ENCODE results near the gene BANP.
"Not testable (repeated sequence)": the region's sequence is repeated elsewhere in the genome, so short reads cannot be mapped to it uniquely, and the experiment has no call there.

Gene BANP

DNA sequence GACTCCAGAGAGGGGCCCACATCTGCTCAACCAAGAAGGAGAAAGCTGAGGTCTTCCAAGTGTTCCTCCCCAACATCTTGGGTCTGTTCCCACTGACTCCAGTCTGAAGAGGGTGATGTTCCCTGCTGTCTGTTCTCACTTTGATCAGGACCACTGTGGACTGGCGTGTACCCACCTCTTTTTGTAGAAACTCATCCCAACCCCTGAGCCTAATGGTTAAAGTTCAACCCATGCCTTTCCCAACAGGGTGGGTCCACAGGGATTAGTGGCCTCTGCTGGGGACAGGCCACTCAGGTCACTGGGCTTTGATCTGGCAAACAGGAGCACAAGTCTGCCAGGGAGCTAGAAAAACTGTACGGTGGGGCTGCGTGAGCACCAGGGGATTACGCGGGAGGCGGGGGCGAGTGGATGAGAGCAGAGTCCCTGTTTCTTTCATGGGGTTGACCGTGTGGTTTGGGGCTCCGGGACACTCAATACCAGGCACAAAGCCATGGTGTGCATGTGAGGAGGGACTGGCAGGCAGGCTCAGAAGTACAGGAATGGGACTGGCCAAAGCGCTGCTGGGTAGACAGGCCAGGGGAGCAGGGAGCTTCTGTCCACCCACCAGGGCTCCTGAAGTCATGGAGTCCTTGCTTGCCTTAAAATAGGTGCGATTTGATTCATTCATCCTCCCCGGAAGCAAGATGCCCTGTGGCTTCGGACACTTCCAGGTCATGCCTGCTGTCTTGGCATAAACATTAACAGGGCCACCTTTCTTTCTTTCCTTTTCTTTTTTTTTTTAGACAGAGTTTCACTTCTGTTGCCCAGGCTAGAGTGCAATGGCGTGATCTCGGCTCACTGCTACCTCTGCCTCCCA lies 14.6 kb upstream of the BANP start, which contains the start of gene CA5A:
TSS of gene CA5A (minus strand) at position 155 of the 856 bp plus-strand sequence. CDS start at position 76, 79 bp downstream.
- Histone ChIP-seq H3K4me3 (ENCODE audit: low read depth, low read length) (no peak within 1 kb of the TSS), H3K27me3 (replicated peaks) (no peaks in the 10 kb centered on the region), H3K27ac (no peak within 1 kb of the TSS), H3K36me3 (replicated peaks) (no peaks in the 10 kb centered on the region)
- DNase-seq, result no peak
- in situ Hi-C loops (cut with HindIII; ENCODE audit: low pct_ligation_motif_present, low sequenced_read_pairs), result no loop called here
- TF ChIP-seq, protein P1, sequence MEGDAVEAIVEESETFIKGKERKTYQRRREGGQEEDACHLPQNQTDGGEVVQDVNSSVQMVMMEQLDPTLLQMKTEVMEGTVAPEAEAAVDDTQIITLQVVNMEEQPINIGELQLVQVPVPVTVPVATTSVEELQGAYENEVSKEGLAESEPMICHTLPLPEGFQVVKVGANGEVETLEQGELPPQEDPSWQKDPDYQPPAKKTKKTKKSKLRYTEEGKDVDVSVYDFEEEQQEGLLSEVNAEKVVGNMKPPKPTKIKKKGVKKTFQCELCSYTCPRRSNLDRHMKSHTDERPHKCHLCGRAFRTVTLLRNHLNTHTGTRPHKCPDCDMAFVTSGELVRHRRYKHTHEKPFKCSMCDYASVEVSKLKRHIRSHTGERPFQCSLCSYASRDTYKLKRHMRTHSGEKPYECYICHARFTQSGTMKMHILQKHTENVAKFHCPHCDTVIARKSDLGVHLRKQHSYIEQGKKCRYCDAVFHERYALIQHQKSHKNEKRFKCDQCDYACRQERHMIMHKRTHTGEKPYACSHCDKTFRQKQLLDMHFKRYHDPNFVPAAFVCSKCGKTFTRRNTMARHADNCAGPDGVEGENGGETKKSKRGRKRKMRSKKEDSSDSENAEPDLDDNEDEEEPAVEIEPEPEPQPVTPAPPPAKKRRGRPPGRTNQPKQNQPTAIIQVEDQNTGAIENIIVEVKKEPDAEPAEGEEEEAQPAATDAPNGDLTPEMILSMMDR (IDR thresholded peaks at IDR 0.05; ENCODE audit: low read depth, low read length, missing control alignments), result no peak

DNA sequence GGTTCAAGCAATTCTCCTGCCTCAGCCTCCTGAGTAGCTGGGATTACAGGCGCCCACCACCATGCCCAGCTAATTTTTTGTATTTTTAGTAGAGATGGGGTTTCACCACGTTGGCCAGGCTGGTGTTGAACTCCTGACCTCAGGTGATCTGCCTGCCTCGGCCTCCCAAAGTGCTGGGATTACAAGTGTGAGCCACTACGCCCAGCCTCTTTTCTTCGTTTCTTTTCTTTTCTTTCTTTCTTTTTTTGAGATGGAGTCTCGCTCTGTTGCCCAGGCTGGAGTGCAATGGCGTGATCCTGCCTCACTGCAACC lies 14.0 kb upstream of the BANP start:
- in situ Hi-C loops (cut with HindIII; ENCODE audit: low pct_ligation_motif_present, low sequenced_read_pairs); H3K27me3 ChIP-seq (replicated peaks); H3K36me3 ChIP-seq (replicated peaks); DNase-seq; H3K27ac ChIP-seq; H3K4me3 ChIP-seq (ENCODE audit: low read depth, low read length): not testable (repeated sequence)

DNA sequence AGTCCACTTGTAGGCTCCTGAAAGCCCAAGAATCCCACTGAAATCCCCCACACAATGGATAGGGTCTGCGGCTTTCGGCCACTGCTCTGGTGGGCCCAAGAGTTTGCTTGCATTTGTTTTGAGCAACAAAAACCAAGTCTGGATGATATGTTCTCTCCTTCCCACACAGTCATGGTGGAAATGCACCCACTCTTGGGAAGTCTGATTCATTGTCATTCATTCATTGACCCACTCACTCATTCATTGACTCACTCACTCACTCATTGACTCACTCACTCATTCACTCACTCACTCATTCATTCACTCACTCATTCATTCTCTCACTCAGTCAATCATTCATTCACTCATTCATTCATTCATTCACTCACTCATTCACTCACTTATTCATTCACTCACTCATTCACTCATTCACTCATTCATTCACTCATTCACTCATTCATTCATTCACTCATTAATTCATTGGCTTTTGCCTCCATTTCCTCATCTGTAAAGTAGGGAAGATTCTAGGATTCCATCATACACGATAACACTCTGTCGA lies 12.8 kb upstream of the BANP start:
- in situ Hi-C loops (cut with HindIII; ENCODE audit: low pct_ligation_motif_present, low sequenced_read_pairs), result no loop called here
- no peak for DNase-seq

DNA sequence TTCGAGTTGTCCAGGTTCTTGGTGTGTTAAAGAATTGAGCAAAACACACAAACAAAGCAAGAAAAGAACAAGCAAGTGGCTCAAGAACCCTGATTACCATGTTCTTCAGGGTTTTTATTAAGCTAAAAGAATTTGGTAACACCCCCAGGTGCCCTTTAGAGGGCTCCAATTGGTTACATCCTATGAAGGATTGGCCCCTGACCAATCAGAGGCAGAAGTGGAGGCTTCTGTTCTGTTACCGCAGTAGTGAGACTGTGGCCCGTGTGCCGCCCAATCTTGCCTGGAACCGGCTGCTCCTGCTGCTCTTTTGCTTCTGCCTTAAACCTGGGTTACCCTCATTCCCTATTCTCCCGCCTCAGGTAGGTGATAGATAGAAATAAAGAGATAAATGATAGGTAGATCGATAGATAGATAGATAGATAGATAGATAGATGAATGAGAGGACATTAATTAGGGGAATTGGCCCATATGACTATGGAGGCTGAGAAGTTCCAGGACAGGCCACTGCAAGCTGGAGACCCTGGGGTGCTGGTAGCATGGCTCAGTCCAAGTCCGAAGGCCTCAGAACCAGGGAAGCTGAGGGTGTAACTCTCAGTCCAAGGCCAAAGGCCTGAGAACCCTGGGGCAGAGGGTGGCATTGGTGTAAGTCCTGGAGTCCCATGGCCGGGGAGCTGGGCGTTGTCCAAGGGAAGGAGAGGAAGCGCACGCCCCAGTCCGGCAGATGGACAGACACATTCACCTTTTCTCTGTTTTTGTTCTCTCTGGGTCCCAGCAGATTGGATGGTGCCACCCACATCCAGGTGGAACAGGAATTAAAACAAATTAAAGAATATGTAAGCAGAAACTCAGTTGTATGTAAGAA lies 11.4 kb upstream of the BANP start:
- in situ Hi-C loops (cut with HindIII; ENCODE audit: low pct_ligation_motif_present, low sequenced_read_pairs), result no loop called here
- TF ChIP-seq, protein P1 (IDR thresholded peaks at IDR 0.05; ENCODE audit: low read depth, low read length, missing control alignments), result no peak
- Histone ChIP-seq H3K27ac (no peak overlapping the region), H3K4me3 (ENCODE audit: low read depth, low read length) (no peak overlapping the region), H3K27me3 (replicated peaks) (no peaks in the 10 kb centered on the region), H3K36me3 (replicated peaks) (no peaks in the 10 kb centered on the region)
- no peak for DNase-seq

More for the DNA sequence above, 12.8 kb upstream of the BANP start:
- Histone ChIP-seq H3K27ac (no peak overlapping the region), H3K27me3 (replicated peaks) (no peaks in the 10 kb centered on the region), H3K4me3 (ENCODE audit: low read depth, low read length) (no peak overlapping the region), H3K36me3 (replicated peaks) (no peaks in the 10 kb centered on the region)
- TF ChIP-seq, protein P1 (IDR thresholded peaks at IDR 0.05; ENCODE audit: low read depth, low read length, missing control alignments), result no peak

DNA sequence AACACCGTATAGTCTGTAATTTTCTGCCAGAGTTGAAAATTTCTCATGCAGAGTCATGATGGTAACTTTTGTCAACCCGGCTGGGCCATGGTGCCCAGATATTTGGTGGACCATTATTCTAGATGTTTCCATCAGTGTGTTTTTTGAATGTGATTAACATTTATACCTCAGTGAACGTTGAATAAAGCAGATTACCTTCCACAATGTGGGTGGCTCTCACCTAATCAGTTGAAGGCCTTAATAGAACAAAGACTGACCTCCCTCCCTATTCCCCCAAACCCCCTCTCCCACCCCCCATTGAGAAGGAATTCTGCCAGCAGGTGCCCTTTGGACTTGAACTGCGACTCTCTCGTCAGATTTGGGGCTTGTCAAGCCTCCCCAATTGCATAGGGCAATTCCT lies 8.6 kb upstream of the BANP start:
- Histone ChIP-seq H3K27me3 (replicated peaks) (no peaks in the 10 kb centered on the region), H3K4me3 (ENCODE audit: low read depth, low read length) (no peak overlapping the region), H3K27ac (no peak overlapping the region), H3K36me3 (replicated peaks) (no peaks in the 10 kb centered on the region)
- TF ChIP-seq, protein P1 (IDR thresholded peaks at IDR 0.05; ENCODE audit: low read depth, low read length, missing control alignments), result no peak
- no peak for DNase-seq
- in situ Hi-C loops (cut with HindIII; ENCODE audit: low pct_ligation_motif_present, low sequenced_read_pairs), result no loop called here
